A673 (cell line): Measurements from ENCODE around the gene SLC22A12.

Source experiments
- CTCF ChIP-seq: fragments of 300-800, 200-600 bp; sonication (generic); conservative IDR thresholded peaks from 2 replicates; pipeline ENCODE4 v1.5.1; 2017; ENCODE audit warnings: low read depth, mild to moderate bottlenecking, antibody characterized with exemption, low read length, moderate library complexity, mixed read lengths
- EZH2 ChIP-seq: fragments of 200-600 bp; sonication (generic); IDR thresholded peaks from 2 replicates; pipeline ENCODE4 v1.6.1; 2017; ENCODE audit warnings: borderline replicate concordance, low read depth, mild to moderate bottlenecking, mixed read lengths, antibody characterized with exemption, low read length; ENCODE audit not compliant: poor library complexity, severe bottlenecking

- TF ChIP-seq CTCF (no peak), EZH2 (no peak)
These were observed 36.4 kb downstream of the SLC22A12 start for GRCh38 chr11:64627371-64627770.
